HG03521 (cell line): ENCODE results near the gene WDFY3.

Experiments
- ATAC-seq: cut with Tn5 transposase; IDR thresholded peaks from one replicate; pipeline ENCODE4 v1.9.1; 2021; ENCODE audit warnings: mild to moderate bottlenecking, moderate library complexity; ENCODE audit not compliant: unreplicated experiment

Gene WDFY3

DNA sequence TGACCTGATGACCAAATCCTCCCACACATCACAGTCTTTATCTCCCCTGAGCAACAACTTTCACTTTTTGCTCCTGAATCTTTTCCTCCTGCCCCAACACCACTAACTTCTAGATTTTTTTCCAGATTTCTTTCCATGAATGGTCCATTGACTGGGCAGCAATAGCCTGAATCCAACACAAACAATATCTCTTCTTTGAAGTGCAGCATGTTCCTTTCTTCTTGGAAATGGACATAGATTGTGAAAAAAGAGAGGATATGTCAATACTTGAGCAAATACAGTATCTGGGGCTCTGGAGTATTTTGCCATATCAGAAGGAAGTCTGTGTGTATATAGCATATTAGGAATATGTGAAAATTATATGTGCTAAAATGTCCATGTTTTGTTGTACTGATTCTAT is 328.4 kb downstream of the WDFY3 start:
- no peak for ATAC-seq

DNA sequence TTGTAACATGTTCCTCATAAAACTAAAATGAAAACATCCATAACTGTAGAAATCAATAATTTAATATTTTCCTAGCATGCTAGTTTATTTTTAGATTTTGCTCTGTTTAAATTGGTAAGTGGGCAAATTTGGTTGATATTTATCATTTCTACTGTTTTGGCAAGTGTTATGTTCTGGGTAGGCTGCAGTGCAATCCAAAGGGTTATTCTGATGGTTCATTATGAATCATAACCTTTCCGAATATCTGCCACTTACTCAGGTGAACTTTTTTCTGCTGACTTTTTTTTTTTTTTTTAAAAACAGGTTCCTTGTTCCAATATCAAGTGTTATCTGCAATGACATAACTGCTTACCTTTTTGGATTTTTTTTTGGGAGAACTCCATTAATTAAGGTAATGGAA is 331.5 kb downstream of the WDFY3 start:
- ATAC-seq: no peak

DNA sequence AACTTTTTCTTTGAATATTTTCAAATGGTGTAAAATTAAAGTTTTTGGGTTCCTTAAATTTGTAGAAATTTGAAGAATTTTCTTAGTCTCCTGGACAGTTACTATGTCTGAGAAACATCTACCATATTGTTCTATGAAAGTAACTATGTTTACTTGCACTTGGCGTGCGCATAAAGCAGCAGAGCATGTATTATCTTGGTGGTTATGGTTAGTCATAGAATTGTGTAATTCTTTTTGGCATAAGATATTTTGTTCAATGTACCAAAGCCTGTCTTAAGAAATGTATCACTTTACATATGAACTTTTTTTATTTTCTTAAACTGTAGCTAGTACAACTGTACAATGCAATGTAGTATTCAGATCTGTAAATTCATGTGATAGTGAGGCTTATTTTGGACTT is 334.4 kb downstream of the WDFY3 start:
- no peak for ATAC-seq

DNA sequence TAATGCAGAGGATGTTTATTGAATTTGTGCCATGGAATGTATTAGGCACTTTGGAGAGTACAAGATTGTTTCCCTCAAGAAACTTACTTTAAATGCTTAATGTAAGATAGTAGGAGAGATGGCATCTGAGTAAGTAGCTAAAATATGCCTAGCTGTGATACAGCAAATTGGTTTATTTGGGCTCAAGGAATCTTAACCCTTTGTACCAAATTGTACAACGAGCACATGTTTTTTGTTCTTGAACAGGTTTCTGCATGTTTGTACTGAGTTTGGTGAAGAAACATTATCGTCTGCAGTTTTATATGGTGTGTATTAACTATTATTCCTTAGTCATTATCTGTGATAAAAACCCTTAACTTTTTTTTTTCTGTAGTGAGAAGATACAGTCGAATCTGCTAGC is 334.9 kb downstream of the WDFY3 start:
- ATAC-seq: no peak

DNA sequence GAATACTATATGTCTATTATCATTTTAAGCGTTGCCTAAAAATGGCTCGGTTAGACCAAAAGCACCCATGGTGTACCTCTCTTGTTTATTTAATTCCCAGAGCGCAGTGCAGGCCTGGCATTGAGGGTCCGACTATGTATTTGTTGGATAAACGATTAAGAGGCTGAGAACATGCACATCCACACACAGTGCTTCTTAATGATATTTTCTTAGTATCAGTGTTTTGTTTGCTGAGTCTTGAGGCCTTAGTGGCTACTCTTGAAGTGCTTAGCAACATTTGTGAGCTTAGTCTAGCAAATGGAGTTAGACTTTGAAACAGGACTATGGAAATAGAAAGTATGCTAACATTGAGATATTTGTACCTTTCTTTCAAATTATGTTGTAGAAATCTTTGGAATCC is 339.8 kb downstream of the WDFY3 start:
- no peak for ATAC-seq

DNA sequence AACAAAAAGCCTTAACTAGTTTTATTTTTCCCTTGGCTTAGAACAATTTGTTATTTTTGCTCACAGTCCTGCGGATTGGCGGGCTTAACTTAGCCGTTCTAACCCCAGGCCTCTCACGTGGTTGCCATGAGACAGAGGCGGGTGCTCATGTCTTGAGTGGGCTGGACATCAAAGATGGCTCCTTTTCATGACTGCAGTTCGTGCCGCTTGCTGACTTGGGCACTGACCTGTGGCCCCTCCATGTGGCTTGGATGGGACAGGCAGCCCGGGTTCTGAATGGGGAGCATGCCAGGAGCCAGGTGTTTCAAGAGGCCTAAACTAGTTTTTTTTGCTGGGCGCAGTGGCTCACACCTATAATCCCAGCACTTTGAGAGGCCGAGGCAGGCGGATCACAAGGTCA is 342.8 kb downstream of the WDFY3 start:
- no peak for ATAC-seq

DNA sequence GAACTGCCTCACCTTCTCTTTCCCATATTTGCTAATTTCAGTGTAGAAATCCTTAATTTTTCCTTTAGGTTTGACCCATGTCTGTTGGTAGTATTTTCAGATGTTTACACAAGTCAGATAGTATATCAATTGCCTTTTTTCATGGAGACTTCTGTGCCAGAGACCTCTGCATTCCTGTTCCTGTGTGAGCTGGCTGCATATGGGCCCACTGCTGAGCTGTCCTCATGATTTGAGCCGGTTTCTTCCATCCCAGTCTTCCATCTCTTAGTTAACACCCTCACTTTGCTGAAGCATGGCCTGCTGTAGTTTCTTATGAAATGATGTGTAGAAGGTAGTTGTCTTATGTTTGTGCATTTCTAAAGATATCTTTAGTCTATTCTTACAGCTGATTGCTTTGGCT is 343.5 kb downstream of the WDFY3 start:
- no peak for ATAC-seq
